ENCODE results near the gene TBCD.

TBCD gene

GRCh38 chr17:82946081-82946480, 194.2 kb downstream of the TBCD start:
- no peak overlapping the region for H3K4me3 ChIP-seq (ENCODE audit: low read depth, low read length)
- peaks cover 0 to 40% of the 10 kb centered on the region in 2 experiments; a peak in 1 of 3 replicates for H3K36me3 ChIP-seq (ENCODE audit: control insufficient read depth in 2 of 2, insufficient read depth in 1 of 2, low read length in 2 of 2)
- TF ChIP-seq, protein P1, sequence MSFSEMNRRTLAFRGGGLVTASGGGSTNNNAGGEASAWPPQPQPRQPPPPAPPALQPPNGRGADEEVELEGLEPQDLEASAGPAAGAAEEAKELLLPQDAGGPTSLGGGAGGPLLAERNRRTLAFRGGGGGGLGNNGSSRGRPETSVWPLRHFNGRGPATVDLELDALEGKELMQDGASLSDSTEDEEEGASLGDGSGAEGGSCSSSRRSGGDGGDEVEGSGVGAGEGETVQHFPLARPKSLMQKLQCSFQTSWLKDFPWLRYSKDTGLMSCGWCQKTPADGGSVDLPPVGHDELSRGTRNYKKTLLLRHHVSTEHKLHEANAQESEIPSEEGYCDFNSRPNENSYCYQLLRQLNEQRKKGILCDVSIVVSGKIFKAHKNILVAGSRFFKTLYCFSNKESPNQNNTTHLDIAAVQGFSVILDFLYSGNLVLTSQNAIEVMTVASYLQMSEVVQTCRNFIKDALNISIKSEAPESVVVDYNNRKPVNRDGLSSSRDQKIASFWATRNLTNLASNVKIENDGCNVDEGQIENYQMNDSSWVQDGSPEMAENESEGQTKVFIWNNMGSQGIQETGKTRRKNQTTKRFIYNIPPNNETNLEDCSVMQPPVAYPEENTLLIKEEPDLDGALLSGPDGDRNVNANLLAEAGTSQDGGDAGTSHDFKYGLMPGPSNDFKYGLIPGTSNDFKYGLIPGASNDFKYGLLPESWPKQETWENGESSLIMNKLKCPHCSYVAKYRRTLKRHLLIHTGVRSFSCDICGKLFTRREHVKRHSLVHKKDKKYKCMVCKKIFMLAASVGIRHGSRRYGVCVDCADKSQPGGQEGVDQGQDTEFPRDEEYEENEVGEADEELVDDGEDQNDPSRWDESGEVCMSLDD (tag by site-specific recombination; IDR thresholded peaks at IDR 0.05), result no peak
- TF ChIP-seq TCF7L2 (IDR thresholded peaks at IDR 0.05; ENCODE audit: borderline replicate concordance, low read depth, low read length), result no peak
- no peak for TF ChIP-seq ZNF585B (tag by site-specific recombination; IDR thresholded peaks at IDR 0.05)
- TF ChIP-seq ZNF518A (tag by site-specific recombination; conservative IDR thresholded peaks at IDR 0.05; ENCODE audit: low read depth), result no peak
- no peak for TF ChIP-seq ZNF239 (tag by site-specific recombination; IDR thresholded peaks at IDR 0.05)
- no peak for TF ChIP-seq MYNN (tag by site-specific recombination; IDR thresholded peaks at IDR 0.05; ENCODE audit: borderline replicate concordance)
- TF ChIP-seq ZNF169 (tag by site-specific recombination; IDR thresholded peaks at IDR 0.05), result no peak
- peaks cover 4% of the 10 kb centered on the region for H3K9me3 ChIP-seq (ENCODE audit: control insufficient read depth, insufficient read depth, low read depth, low read length)
- H3K4me1 ChIP-seq (ENCODE audit: control insufficient read depth, insufficient read depth, low read length), result no peaks in the 10 kb centered on the region
- H3K27ac ChIP-seq (ENCODE audit: extremely low read depth, low read depth, low read length), result no peak overlapping the region
- POLR2A ChIA-PET, result no interaction called here
- CTCF ChIA-PET, result interaction anchor here (0.7 kb wide), 1 partner anchor 141 kb away, joined by 3 read pairs; no protein-coding TSS in a partner anchor

DNA sequence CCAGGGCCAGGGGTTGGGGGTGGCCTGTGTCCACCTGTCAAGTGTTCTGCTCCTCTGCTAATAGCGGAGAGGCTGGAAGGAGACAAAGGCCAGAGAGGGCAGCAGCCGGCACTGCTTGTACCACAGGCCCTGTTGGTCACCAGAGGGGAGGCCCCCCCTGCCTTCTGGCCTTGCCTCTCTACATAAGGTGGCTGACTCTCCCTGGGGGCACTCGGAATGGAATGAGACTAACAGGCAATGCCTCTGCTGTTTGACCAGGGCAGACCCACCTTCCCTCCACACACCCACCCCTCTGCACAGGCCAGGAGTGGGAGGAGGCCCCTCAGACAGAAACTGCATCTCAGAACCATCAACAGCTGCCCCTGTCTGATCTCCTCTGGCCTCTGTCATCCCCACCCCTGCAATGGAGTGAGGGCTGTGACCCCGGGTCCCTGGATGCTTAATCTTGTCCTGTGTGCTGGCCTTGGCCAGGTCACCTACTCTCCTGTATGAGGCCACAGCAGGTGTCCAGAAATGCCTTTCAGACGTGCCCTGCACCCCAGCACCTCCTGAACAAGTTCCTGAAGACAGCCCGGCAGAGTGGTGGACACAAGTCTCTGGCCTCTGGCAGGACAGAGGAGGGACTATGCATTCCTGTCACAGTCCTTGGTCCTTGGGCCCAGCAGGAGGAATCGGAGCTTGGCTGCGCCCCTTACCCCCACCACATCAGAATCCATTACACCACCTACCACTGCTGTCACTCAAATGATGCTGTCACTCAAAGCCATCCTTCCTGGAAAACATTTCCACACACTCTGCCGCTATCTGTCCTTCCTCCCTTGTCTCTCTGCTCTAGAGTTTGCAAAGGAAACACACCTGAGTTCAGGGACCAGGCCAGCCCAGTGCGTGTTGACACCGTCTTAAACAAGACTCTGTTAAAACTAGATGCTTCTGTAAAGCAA, 195.5 kb downstream of the TBCD start:
- H3K36me3 ChIP-seq (ENCODE audit: control insufficient read depth in 2 of 2, insufficient read depth in 1 of 2, low read length in 2 of 2), result peaks cover 0 to 28% of the 10 kb centered on the region in 2 experiments; a peak in 1 of 3 replicates
- H3K4me1 ChIP-seq (ENCODE audit: control insufficient read depth, insufficient read depth, low read length), result no peaks in the 10 kb centered on the region
- CTCF ChIA-PET, result no interaction called here
- H3K9me3 ChIP-seq (ENCODE audit: control insufficient read depth, insufficient read depth, low read depth, low read length), result peaks cover 4% of the 10 kb centered on the region
- H3K27ac ChIP-seq (ENCODE audit: extremely low read depth, low read depth, low read length), result no peak overlapping the region
- POLR2A ChIA-PET, result no interaction called here
- TF ChIP-seq ZNF514 (tag by site-specific recombination; IDR thresholded peaks at IDR 0.05) (no peak), YY1 (tag by site-specific recombination; IDR thresholded peaks at IDR 0.05) (no peak)
- H3K4me3 ChIP-seq (ENCODE audit: low read depth, low read length), result no peak overlapping the region

DNA sequence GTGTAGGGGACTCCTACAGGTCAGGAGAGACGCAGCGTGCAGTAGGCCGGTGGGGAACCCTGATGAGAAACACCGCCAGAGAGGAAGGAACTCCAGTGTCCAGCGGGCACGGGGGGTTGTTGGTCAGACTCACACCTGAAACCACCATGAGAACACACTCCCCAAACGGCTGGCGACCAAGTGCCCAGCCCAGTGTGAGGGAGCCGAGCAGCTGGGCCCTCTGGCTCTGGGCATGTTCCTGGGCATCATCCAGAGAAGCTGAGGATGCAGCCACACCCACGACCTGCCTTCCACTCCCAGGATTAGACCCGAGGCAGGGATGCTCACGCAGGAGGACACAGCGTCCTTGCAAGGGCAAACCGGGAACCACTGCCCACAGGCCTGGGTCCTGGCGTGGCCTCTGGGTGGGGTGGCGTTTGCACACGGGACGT, 196.2 kb downstream of the TBCD start:
- Histone ChIP-seq H3K36me3 (ENCODE audit: control insufficient read depth in 2 of 2, insufficient read depth in 1 of 2, low read length in 2 of 2) (peaks cover 0 to 20% of the 10 kb centered on the region in 2 experiments; a peak in 1 of 3 replicates), H3K4me3 (ENCODE audit: low read depth, low read length) (no peak overlapping the region), H3K9me3 (ENCODE audit: control insufficient read depth, insufficient read depth, low read depth, low read length) (peaks cover 4% of the 10 kb centered on the region), H3K27ac (ENCODE audit: extremely low read depth, low read depth, low read length) (no peak overlapping the region), H3K4me1 (ENCODE audit: control insufficient read depth, insufficient read depth, low read length) (no peaks in the 10 kb centered on the region)
- ChIA-PET CTCF (interaction anchor here (0.6 kb wide), 1 partner anchor 48 kb away, joined by 3 read pairs; no protein-coding TSS in a partner anchor), POLR2A (no interaction called here)
- TF ChIP-seq ZNF521 (tag by site-specific recombination; IDR thresholded peaks at IDR 0.05), result no peak
- TF ChIP-seq ZIC2 (tag by site-specific recombination; IDR thresholded peaks at IDR 0.05), result no peak
- no peak for TF ChIP-seq HOXD13 (CRISPR knock-in tag; IDR thresholded peaks at IDR 0.05; ENCODE audit: borderline replicate concordance)
- TF ChIP-seq ZNF223 (tag by site-specific recombination; IDR thresholded peaks at IDR 0.05), result no peak
- TF ChIP-seq ZNF211 (tag by site-specific recombination; IDR thresholded peaks at IDR 0.05; ENCODE audit: low read depth), result no peak
- TF ChIP-seq, protein P2, sequence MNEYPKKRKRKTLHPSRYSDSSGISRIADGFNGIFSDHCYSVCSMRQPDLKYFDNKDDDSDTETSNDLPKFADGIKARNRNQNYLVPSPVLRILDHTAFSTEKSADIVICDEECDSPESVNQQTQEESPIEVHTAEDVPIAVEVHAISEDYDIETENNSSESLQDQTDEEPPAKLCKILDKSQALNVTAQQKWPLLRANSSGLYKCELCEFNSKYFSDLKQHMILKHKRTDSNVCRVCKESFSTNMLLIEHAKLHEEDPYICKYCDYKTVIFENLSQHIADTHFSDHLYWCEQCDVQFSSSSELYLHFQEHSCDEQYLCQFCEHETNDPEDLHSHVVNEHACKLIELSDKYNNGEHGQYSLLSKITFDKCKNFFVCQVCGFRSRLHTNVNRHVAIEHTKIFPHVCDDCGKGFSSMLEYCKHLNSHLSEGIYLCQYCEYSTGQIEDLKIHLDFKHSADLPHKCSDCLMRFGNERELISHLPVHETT (tag by site-specific recombination; IDR thresholded peaks at IDR 0.05), result no peak
- no peak for TF ChIP-seq ZNF677 (tag by site-specific recombination; IDR thresholded peaks at IDR 0.05)
- no peak for TF ChIP-seq GLI2 (tag by site-specific recombination; IDR thresholded peaks at IDR 0.05; ENCODE audit: borderline replicate concordance, low read depth)
- no peak for TF ChIP-seq ZNF837 (tag by site-specific recombination; IDR thresholded peaks at IDR 0.05)
- no peak for TF ChIP-seq ZNF623 (tag by site-specific recombination; IDR thresholded peaks at IDR 0.05)
- no peak for TF ChIP-seq GLIS1 (tag by site-specific recombination; IDR thresholded peaks at IDR 0.05)
- no peak for TF ChIP-seq ZNF121 (tag by site-specific recombination; IDR thresholded peaks at IDR 0.05)
- no peak for TF ChIP-seq ZNF555 (tag by site-specific recombination; conservative IDR thresholded peaks at IDR 0.05)

Measured in HEK293 (cell line).